ENCODE measurements around the gene PRSS22.

The PRSS22 gene

DNA sequence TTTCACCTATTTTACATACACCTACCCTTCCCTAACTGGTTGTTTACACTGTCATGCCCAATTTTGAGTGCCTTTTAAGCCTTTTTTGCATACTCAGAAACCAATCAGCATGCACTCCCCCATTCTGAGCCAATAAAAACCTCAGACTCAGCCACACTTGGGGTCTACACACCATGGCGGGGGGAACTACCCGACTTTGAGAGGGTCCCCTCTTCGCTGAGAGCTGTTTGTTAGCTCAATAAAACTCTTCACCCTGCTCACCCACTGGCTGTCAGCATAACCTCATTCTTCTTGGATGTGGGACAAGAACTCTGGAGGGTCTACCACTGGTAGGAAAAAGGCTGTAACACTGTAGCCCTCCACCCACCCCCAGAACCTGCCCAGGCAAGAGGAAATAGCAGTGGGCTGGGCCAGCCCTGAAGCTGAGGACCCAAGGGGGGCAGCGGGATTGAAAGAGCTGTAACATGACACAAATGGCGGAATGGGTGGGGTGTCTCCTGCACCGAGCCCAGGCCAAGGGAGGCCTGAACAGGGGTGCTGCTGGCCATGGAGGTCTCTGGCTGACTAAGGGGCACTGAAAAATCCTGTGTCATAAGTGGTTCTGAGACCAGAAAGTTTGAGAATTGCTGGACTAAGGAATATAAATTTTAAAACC lies 22.0 kb upstream of the PRSS22 start:
- DNase-seq, result no peak

DNA sequence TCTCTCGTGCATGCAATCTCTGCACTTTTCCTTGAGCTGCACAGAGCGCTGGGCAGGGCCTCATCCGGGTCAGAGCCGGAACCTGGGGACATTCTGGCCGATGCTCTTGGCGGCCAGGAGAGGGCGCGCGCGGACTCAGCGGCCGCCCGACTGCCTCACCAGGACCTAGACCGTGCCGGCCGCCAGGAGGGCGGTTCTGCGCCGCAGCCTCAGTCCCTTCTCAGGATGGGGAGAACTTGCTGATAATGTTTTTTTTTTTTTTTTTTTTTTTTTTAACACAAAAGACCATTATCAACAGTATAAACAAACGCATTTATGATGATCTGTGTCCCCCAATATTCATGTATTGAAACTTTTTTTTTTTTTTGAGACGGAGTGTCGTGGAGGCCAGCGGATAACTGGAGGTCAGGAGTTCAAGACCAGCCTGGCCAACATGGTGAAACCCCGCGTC lies 17.0 kb upstream of the PRSS22 start:
- peak; percentile 5 for DNase-seq

DNA sequence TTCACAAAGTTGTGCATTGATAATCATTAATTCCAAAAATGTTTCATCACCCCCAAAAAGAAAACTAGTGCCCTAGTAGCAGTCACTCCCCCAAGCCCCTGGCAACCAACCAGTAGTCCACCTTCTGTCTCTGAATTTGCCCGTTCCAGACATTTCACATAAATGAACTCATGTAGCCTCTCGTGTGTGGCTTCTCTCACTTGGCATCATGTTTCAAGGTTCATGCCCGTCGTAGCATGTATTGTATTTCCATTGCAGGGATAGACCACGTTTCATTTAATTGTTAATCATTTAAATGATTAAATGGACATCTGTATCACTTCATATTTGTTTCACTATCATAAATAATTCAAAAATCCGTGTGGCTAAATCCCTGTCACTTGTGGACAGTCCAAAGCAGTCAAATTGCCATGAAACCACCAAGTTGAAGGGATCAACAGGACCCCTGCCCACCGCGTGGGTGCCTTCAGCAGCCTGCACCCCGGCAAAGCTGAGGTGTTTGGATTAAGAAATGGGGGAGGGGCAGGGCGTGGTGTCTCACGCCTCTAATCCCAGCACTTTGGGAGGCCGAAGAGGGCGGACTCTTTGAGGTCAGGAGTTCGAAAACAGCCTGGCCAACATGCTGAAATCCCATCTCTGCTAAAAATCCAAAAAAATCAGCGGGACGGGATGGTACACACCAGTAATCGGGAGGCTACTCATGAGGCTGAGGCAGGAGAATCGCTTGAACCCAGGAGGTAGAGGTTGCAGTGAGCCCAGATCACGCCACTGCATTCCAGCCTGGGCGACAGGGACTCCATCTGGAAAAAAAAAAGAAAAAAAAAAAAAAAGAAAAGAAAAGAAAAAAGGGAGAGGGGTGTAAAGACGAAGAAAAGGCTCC lies 16.3 kb upstream of the PRSS22 start:
- DNase-seq, result no peak

DNA sequence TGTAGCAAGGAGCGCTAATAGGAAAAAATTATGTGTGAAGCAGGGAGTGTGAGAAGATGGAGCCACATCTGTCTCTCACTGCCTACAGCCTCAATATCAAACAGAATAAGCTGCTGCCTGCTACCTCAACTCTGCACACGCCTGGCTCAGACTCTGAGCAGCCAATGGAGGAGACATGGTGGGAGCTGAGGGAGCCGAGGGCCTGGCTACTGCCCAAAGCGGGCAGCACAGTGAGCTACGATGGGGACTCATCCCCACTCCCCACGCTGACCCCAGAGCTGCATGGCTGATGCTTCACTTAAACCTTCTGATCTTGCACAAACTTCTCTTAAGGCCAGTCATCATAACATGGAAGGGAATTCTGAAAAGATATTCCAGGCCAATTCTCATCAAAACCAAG lies 14.0 kb upstream of the PRSS22 start:
- no peak for DNase-seq

DNA sequence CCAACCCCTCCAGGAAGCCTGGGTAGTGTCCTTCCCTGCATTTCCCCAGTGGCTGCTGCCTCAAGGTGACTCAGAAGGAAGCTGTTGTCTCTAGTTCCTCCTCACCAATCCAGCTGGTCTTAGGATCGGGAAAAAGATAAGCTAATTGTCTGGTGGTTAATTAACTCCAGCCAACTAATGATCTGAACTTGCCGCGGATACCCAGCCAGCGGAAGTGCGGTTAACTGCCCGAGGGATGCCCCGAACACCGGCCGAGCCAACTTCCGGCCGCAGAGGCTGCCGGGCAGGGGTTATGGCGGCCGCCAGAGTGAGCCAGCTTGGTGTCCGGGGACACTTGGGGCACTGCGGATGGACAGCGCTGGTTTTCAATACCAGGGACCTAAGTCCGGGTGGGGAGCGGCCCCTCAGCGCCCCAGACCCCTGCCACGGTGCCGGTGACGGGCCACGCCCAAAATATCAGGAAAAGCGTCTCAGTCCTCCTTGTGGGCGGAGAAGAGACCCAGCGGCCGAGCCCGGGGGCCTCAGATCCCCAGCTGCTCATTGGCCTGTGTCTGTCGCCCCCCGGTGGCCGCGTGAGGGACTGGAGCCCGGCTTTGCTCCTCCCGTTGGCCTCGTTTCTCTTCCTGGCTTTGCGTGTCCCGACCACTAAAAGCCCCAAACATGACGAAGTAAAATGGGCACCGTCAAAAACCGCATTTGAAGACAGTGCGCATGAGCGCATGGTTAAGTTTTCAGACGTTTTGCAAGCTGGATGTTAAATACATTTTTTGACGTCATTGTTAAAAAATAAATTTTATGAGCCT lies 10.2 kb upstream of the PRSS22 start:
- DNase-seq, result peak; percentile 61

DNA sequence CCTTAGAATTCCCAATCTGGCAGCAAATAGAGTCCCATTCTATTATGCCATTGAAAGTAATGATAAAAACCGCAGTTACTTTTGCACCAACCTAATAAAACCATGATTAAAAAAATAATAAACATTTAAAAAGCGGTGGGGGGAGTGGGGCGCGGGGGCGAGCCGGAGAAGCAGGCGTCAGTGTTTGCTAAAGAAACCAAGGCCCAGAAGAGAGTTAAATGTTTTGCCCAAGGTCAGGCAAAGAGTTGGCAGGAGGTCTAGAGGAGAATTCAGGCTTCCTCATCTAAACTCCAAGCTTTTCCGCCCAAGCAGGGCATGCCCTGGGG lies 9.7 kb upstream of the PRSS22 start:
- DNase-seq, result no peak

DNA sequence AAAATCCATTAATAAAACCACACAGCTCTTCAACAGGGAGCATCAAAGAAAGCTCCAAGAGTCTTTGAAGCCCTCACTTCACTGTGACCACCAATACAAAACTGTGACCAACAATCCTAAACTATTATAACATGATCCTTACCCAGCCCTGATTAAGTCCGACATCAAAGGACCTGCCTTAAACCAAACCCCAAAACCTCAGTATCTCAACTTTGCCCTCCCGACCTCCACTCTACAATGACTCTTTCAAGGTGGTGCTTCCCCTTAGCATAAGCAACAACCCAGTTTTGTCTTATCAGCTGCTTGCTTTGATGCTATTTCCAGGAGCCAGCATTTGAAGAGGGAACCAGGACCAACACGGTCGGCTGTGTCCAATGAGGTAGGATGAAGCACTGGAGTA lies 8.5 kb upstream of the PRSS22 start:
- DNase-seq, result no peak

DNA sequence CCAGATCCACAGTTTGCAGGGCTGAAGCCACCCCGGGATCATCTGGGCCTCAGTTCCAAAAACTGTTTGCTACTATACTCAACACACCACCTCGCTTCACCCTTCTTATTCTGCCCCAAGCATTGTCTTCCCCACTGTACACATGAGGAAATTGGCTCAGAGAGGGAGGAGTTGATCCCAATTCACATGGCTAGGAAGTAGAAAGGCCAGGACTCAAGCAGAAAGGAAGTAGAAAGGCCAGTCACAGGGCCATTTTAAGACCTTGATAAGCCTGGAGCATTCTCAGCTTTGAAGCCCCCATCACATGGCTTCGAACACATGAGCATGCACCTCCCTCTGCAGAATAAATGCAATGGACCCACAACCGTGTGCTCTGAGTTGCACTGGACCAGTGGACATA lies 7.7 kb upstream of the PRSS22 start:
- DNase-seq, result no peak

DNA sequence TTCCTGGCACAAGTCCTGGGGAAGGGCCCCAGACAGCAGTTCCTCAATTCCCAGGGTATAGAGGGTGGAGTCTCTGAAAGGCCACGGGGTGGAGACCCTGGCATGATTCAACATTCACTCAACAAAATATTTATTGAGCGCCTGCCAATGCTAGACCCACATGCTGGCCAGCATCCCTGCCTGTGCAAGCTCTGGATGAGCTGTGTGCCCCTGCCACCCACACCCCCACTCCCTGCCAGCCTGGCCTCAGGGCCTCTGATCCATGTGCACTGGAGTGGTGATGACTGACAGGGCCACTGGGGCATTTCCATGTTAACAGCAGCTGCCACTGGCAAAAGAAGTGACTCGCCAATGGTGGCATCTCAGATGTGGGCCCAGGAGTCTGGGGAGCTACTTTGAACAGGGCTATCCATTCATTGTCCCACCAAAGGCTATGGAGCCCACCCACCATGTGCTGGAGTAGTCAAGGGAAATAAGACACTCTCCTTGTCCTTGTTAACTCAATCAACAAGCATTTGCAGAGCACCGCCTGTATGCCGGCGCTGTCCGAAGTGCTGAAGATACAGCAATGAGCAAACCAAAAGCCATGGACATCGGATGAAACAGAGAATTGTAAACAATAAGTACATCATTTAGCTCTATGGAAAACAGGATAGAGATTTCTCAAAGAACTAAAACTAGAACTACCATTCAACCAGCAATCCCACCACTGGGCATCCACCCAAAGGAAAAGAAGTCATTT lies 3.0 kb upstream of the PRSS22 start:
- no peak for DNase-seq

DNA sequence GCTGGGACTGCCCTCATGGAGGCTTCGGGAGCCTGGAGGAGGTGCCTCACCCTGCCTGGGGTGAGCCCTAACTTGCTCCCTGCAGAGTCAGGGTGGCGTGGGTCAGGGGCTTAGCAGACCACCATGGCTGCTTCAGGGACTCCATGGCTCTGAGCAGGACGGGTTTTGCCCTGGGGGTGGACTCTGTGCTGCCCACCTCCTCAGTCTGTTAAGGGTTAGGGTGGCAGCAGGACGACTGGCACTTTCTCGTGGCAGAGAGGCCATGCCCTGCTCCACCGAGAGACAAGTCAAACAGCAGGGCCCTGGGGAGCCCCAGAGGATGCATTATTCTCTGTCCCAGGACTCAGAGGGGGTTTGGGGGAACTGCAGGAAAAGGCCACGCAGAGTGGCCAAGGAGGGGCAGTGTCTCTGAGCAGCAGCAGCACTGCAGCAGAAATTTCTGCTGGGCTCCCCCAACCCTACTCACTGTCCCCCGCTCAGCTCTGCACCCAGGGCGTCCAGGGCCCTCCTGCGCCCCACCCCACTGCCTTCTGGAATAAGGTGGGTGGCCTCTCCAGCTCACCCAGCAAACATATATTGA lies 1.8 kb upstream of the PRSS22 start:
- DNase-seq, result no peak

DNA sequence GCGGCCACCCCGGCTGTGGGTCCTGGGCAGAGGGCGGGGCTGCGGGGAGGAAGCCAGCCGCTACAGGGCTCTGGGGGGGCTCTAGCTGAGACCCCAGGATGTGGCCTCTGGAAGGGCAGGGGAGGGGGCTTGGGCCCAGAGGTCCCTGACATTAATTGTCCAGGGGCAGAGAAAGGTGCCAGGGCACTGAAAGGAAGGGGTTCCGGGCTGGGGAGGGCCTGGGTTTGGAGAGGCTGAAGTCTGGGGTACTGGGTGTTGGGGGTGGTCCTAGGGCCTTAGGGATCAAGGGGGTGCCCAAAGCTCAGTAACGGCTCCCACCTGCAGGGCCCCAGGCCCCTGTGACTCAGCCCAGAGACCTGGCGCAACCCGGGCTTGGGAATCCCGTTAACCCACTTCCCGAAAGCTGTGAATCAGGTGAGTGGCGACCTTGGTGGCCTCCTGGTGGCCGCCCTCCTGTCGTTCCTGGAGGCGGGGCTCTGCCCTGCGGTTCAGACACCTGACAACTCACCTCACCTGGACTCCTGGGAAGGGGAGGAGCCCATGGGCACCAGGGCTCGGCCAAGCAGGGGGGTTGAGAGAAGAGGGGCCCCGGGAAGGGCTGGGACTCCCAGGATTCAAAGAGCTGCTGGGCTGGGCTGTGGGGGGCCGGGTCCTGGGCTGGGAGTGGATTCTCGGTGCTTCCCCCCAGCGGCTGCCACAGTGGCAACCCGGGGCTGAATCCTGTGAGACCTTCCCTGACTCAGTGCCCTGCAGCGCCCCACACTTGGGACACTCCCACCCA lies 465 bp upstream of the PRSS22 start:
- DNase-seq, result no peak

DNA sequence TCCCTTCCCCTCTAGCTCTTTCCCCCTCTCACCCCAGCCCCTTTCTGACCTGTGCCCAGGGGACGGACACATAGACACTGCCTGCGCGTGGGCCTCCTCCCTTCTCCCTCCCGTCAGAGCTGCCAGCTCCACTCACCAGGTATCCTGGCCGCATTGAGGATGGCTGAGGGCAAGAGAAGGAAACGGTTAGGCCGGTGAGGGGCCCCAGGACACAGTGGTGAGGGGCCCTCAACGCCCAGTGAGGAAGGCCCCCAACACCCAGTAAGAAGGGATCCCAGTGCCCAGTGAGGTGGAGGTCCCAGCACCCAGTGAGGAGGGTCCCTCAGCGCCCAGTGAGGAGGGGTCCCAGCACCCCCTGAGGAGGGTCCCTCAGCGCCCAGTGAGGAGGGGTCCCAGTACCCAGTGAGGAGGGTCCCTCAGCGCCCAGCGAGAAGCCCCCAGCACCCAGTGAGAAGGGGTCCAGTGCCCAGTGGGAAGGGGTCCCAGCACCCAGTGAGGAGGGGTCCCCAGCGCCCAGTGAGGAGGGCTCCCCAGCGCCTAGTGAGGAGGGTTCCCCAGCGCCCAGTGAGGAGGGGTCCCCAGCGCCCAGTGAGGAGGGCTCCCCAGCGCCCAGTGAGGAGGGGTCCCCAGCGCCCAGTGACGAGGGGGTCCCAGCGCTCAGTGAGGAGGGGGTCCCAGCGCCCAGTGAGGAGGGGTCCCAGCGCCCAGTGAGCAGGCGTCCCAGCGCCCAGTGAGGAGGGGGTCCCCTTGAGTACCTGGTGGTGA lies 1.1 kb downstream of the PRSS22 start:
- no peak for DNase-seq

DNA sequence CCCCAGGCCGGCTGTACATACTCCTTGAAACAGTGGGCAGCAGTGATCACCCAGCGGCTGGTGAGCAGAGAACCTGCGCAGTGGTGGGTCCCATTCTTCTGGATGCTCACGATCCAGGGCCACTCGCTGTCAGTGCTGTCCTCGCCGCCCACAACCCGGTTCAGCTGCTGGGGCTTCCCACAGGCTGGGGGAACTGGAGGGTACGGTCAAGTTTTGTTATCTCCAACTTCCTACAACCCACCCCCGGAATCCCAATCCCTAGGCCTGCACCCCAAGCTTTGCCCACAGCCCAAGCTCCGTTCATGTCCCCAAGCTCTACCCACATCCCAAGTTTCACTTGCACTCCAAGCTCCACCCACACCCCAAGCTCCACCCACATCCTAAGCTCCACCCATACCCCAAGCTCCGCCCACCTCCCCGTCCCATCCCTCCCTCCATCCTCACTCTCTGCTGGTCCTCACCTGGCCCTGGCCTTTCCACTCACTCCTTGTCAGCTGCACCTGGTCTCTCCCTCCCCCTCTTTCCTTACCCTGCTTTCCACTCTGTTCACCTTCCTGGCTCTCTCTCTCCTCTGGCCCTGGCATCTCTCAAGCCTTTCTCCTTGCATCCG lies 1.8 kb downstream of the PRSS22 start:
- DNase-seq, result no peak

DNA sequence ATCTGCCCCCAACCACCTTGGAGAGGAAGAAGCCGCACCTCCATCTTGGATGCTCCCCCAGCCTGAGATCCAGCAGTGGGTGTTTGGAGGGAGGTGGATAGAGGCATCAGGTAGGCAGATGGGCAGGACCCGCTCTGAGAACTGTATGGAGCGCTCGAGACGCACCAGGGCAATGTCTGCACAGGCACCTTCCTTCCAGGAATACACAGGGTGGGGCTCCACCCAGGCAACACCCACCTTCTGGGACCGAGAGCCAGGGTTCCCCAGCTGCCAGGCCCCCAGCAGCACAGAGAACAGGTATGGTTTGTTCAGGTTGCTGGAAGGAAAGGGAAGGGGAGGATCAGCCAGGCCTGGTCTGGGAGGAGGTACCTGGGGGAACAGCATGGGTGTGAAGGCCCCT lies 2.4 kb downstream of the PRSS22 start:
- DNase-seq, result no peak

DNA sequence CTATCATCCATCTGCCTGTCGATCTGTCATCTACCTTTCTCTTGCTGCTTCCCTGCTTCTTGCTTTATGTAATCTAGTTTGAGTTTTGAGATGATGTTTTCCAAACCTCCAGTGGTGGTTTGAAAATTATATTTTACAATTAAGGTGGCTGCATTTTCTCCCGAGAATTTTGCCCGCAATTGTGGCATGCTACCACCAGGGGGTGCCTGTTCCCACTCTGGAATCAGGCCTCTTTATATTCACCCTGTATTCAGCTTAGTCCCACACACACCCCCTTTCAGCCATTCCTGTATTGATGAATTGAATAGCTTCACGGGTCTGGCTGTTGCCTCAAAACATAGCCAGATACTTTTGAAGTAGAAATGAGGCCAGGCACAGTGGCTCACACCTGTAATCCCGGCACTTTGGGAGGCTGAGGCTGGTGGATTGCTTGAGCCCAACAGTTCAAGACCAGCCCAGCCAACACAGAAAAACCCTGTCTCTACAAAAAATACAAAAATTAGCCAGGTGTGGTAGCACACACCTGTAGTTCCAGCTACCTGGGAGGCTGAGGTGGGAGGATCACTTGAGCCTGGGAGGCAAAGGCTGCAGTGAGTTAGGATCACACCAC lies 3.2 kb downstream of the PRSS22 start:
- DNase-seq, result no peak

DNA sequence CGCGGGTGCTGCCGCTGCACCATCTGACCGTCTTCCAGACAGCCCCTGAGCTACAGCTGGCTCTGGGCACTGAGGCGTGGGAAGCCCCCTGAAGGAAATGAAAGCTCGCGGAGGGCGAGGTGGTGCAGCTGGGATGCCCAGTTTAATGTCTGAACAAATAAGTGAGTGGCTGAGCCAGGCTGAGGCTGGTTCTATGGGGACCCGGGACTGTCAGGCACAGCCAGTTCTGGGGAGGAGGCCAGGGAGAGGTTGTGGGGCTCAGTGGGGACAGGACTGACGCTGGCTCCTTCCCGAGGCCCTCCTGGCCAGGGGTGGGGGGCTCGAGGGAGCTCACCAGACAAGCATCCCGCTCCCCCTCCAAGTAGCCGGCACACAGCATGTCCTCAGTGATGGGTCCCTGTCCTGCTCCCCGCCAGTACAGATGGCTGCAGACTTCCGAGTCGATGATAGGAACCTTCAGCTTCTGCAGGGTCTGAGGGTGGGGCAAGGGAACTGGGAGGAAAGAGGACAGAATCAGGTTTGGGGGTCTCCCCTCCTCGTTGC lies 4.4 kb downstream of the PRSS22 start:
- no peak for DNase-seq

DNA sequence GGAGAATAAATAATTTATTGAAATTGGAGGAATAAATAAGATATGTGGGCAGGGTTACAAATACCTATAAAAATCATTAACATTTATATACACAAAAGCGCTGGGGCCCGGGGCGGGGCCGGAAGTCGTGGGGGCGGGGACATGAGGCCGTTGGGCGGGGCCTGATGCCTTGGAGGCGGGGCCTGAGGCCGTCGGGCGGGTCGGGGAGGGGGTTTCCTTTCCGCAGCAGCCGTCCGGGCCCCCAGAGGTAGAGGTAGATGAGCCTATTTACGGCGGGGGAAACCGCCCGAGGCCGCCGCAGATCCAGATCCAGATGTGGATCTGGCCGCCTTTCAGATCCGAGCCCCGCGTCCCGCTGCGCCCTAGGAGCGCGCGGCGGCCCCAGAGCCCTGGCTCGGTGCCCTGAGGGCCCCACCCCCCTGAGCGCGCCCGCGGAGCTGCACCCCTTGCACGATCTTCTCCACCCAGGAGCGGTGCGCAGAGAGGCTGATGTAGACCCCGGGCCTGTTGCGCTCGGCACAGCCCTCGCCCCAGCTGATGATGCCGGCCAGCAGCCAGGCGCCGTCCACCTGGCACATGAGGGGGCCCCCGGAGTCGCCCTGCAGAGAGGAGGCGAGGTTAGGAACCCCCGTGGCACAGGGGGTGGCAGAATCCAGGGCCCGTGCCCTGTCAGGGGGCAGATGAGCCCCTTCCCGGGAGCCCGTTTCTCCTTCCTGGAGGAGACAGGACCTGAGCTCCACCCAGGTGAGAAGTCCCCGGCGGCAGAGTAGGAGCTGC lies 5.1 kb downstream of the PRSS22 start:
- no peak for DNase-seq

DNA sequence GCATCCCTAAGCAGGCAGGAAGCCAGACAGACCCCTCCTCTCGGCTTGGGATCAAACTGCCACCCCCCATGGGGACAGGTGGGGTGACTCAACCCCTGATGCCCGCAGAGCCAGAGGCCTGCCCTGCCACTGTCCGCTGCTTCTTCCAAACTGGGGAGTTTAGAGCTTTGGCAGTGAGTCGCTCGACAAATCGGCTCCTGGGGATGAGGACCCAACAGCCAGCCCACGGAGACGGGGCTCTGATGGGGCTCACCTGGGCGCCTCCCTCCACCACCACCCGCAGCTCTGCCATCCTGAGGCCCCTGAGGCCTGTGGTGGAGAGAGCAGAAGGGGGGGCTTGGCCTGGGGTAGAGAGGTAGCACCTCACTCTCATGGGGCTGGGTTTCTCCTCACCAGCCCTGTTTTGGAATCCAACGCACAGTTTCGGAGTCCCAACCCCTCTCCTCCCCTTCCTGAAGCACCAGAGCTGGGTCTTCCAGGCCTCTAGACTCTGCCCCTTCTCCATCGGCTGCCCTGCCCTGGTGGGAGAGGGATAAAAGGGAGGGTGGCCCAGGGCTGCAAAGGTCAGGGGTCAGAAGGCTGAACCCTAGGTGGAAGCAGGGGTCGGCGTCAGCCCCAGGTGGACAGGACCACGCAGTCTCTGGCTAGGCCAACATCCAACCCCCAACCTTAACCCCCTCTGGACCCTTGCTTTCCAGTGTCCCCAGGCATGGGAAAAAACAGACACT lies 5.8 kb downstream of the PRSS22 start:
- DNase-seq, result no peak

Measured in NCI-H748 treated with DMSO at 0.1 percent for 48 hours (cell line).